CD14-positive monocyte (primary cell): ENCODE results near the gene WTAP. TPM values are rescaled to one million over a fixed set of nuclear protein-coding genes. Genes with fewer than 3 reads are reported as not detected.

ENCODE experiments used
- DNase-seq, 3 donors: peaks; one replicate each; pipeline ENCODE4 v3.0.0-alpha.2; 2011 to 2022
- H2AFZ ChIP-seq: 2 replicates; pipeline ENCODE4 v1.6.0; 2012; ENCODE audit warnings: mild to moderate bottlenecking, low read depth, low read length, inconsistent platforms; ENCODE audit not compliant: insufficient read depth, poor library complexity, severe bottlenecking
- H3K27ac ChIP-seq, 2 donors: 1 replicate in 1 of 2; 2 replicates in 1 of 2; pipeline ENCODE4 v1.5.1; 2012 to 2013; ENCODE audit warnings: low read length in 2 of 2, control low read depth in 1 of 2, inconsistent platforms in 1 of 2, low read depth in 1 of 2, mild to moderate bottlenecking in 1 of 2
- H3K27me3 ChIP-seq, 2 donors: one replicate each; pipeline versions ENCODE4 v1.6.0 to v1.6.1; 2011 to 2013; ENCODE audit warnings: low read length in 2 of 2; ENCODE audit not compliant: control insufficient read depth in 2 of 2, insufficient read depth in 2 of 2
- H3K36me3 ChIP-seq, 2 donors: replicated peaks in 1 of 2; 1 replicate in 1 of 2; 2 replicates in 1 of 2; pipeline versions ENCODE4 v1.5.1 to v1.6.1; 2012 to 2013; ENCODE audit warnings: low read length in 2 of 2, control low read depth in 1 of 2, inconsistent platforms in 1 of 2, mild to moderate bottlenecking in 1 of 2; ENCODE audit not compliant: insufficient read depth in 2 of 2, control insufficient read depth in 1 of 2
- H3K4me1 ChIP-seq, 2 donors: 1 replicate in 1 of 2; 2 replicates in 1 of 2; pipeline versions ENCODE4 v1.5.1 to v1.6.1; 2012 to 2013; ENCODE audit warnings: low read length in 2 of 2, control low read depth in 1 of 2, inconsistent platforms in 1 of 2, mild to moderate bottlenecking in 1 of 2, moderate library complexity in 1 of 2; ENCODE audit not compliant: insufficient read depth in 2 of 2, control insufficient read depth in 1 of 2
- H3K4me2 ChIP-seq: replicated peaks from 2 replicates; pipeline ENCODE3; 2012; ENCODE audit warnings: low read length, moderate library complexity, mild to moderate bottlenecking; ENCODE audit not compliant: poor library complexity, severe bottlenecking; ENCODE audit errors: extremely low read depth
- H3K4me3 ChIP-seq, 3 experiments: fragments of 200-600 bp in 1 of 3; sonication (generic) in 1 of 3; replicated peaks in 1 of 3; 1 replicate in 2 of 3; 2 replicates in 1 of 3; pipeline ENCODE4 v1.5.1; 2011 to 2013; ENCODE audit warnings: low read length in 3 of 3, mild to moderate bottlenecking in 3 of 3, control low read depth in 2 of 3, low read depth in 2 of 3, inconsistent platforms in 1 of 3, moderate library complexity in 1 of 3
- H3K79me2 ChIP-seq: 2 replicates; pipeline ENCODE4 v1.6.0; 2012; ENCODE audit warnings: mild to moderate bottlenecking, control low read depth, inconsistent platforms, low read length, moderate library complexity; ENCODE audit not compliant: insufficient read depth
- H3K9ac ChIP-seq: 2 replicates; pipeline ENCODE4 v1.6.0; 2017; ENCODE audit warnings: low read length, mild to moderate bottlenecking; ENCODE audit not compliant: insufficient read depth, poor library complexity, severe bottlenecking
- H3K9me3 ChIP-seq, 2 donors: replicated peaks in 1 of 2; 1 replicate in 1 of 2; 2 replicates in 1 of 2; pipeline versions ENCODE4 v1.5.1 to v1.6.1; 2012 to 2013; ENCODE audit warnings: low read length in 2 of 2, control low read depth in 1 of 2; ENCODE audit not compliant: control insufficient read depth in 1 of 2, insufficient read depth in 1 of 2
- H4K20me1 ChIP-seq: 2 replicates; pipeline ENCODE4 v1.6.0; 2012; ENCODE audit warnings: mild to moderate bottlenecking, low read length, control low read depth, moderate library complexity; ENCODE audit not compliant: insufficient read depth
- H3K27ac Mint-ChIP-seq, 7 donors: one replicate each; pipeline ENCODE4 v1.8.0; 2020; ENCODE audit warnings: mild to moderate bottlenecking in 7 of 7, mixed read lengths in 7 of 7, moderate library complexity in 6 of 7, inconsistent platforms in 2 of 7
- H3K27me3 Mint-ChIP-seq, 3 donors: one replicate each; pipeline ENCODE4 v1.8.0; 2021 to 2022; ENCODE audit warnings: low read depth in 3 of 3, mild to moderate bottlenecking in 3 of 3, mixed read lengths in 3 of 3, moderate library complexity in 3 of 3, inconsistent platforms in 1 of 3
- H3K36me3 Mint-ChIP-seq, 2 donors: one replicate each; pipeline ENCODE4 v1.8.0; 2020; ENCODE audit warnings: mixed read lengths in 2 of 2, inconsistent platforms in 1 of 2, mild to moderate bottlenecking in 1 of 2
- H3K4me1 Mint-ChIP-seq: one replicate; pipeline ENCODE4 v1.8.0; 2020; ENCODE audit warnings: mild to moderate bottlenecking, mixed read lengths
- H3K4me3 Mint-ChIP-seq, 2 donors: one replicate each; pipeline ENCODE4 v1.8.0; 2020; ENCODE audit warnings: mild to moderate bottlenecking in 2 of 2, mixed read lengths in 2 of 2, moderate library complexity in 1 of 2
- H3K9me3 Mint-ChIP-seq, 7 donors: one replicate each; pipeline ENCODE4 v1.8.0; 2020 to 2022; ENCODE audit warnings: mixed read lengths in 7 of 7, mild to moderate bottlenecking in 6 of 7, moderate library complexity in 6 of 7, inconsistent platforms in 2 of 7
- WGBS: methylation state at CpG from one replicate; pipeline ENCODE4 v1.1.5; 2013; ENCODE audit warnings: missing lambda C conversion rate; ENCODE audit not compliant: insufficient coverage; 5-methylcytosine and 5-hydroxymethylcytosine counted together
- intact Hi-C, 2 donors: fragments of 100-400 bp; cut with micrococcal nuclease; formaldehyde crosslinking; loops; one replicate each; pipeline versions ENCODE4 v1.15.0 to v1.15.1; 2023
- polyA plus RNA-seq, 3 donors: library from polyadenylated mRNA; depleted of rRNA in 1 of 3; unstranded in 2 of 3; stranded (reverse) in 1 of 3; fragments of 300-500 nt in 2 of 3; fragments of >200 nt in 1 of 3; fragmentation: Illumina TruSeq in 2 of 3; gene quantifications; 1 replicate in 2 of 3; 2 replicates in 1 of 3; pipeline ENCODE4 v1.2.3, GENCODE V29; 2012 to 2021
- TF ChIP-seq, protein P1 (sequence below): fragments of 200-600 bp; IDR thresholded peaks from one replicate; pipeline ENCODE4 v1.8.0; 2022; ENCODE audit warnings: antibody characterized with exemption, mild to moderate bottlenecking

The WTAP gene
- polyA plus RNA-seq, 3 donors: 50.8 to 95.9 (median 94.7) TPM

- WGBS: 92% methylated on average over 2 of the region's 3 CpGs
- Mint-ChIP-seq H3K4me1 (peaks cover 20% of the 10 kb centered on the region), H3K9me3 (peaks cover 0 to 2% (median 0%) of the 10 kb centered on the region in 7 donors), H3K4me3 (no peak overlapping the region), H3K27me3 (no peaks in the 10 kb centered on the region), H3K27ac (peak overlapping the region in 2 of 7 donors; percentile 19 to 82), H3K36me3 (peaks cover 8 to 10% of the 10 kb centered on the region in 2 donors)
- Histone ChIP-seq H3K4me1 (peaks cover 33 to 35% of the 10 kb centered on the region in 2 donors), H2AFZ (no peak overlapping the region), H3K4me2 (no peak overlapping the region), H3K9ac (no peak overlapping the region), H3K27ac (no peak overlapping the region), H3K27me3 (no peaks in the 10 kb centered on the region), H3K4me3 (no peak overlapping the region), H3K9me3 (no peaks in the 10 kb centered on the region), H3K36me3 (no peaks in the 10 kb centered on the region), H4K20me1 (peaks cover 10% of the 10 kb centered on the region), H3K79me2 (peaks cover 40% of the 10 kb centered on the region)
- intact Hi-C loops: no loop called here
- TF ChIP-seq, protein P1, sequence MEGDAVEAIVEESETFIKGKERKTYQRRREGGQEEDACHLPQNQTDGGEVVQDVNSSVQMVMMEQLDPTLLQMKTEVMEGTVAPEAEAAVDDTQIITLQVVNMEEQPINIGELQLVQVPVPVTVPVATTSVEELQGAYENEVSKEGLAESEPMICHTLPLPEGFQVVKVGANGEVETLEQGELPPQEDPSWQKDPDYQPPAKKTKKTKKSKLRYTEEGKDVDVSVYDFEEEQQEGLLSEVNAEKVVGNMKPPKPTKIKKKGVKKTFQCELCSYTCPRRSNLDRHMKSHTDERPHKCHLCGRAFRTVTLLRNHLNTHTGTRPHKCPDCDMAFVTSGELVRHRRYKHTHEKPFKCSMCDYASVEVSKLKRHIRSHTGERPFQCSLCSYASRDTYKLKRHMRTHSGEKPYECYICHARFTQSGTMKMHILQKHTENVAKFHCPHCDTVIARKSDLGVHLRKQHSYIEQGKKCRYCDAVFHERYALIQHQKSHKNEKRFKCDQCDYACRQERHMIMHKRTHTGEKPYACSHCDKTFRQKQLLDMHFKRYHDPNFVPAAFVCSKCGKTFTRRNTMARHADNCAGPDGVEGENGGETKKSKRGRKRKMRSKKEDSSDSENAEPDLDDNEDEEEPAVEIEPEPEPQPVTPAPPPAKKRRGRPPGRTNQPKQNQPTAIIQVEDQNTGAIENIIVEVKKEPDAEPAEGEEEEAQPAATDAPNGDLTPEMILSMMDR: no peak
- DNase-seq: no peak
Observed at GRCh38 chr6:159718634-159719033, 8.7 kb upstream of the WTAP start.

DNA sequence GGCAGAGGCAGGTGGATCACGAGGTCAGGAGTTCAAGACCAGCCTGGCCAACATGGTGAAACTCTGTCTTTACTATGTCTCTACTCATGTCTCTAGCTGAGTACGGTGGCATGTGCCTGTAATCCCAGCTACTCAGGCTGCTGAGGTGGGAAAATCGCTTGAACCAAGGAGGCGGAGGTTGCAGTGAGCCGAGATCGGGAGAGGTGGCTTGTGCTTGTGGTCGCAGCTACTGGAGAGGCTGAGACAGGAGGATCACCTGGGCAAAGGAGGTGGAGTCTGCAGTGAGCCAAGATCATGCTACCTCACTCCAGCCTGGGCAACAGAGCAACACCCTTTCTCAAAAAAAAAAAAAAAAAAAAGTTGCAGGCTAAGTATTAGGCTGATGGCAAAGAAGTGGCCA, 8.0 kb upstream of the WTAP start:
- H3K79me2 ChIP-seq: peaks cover 47% of the 10 kb centered on the region
- H3K27me3 Mint-ChIP-seq: no peaks in the 10 kb centered on the region
- no peak overlapping the region for H3K27ac ChIP-seq
- peaks cover 0 to 2% (median 0%) of the 10 kb centered on the region in 7 donors for H3K9me3 Mint-ChIP-seq
- TF ChIP-seq, protein P1: no peak
- no peak overlapping the region for H3K4me2 ChIP-seq
- H2AFZ ChIP-seq: no peak overlapping the region
- H3K4me3 Mint-ChIP-seq: no peak overlapping the region
- H3K27ac Mint-ChIP-seq: peak overlapping the region in 5 of 7 donors; percentile 19 to 82 (median 72)
- H3K36me3 Mint-ChIP-seq: peaks cover 8 to 13% of the 10 kb centered on the region in 2 donors
- H3K27me3 ChIP-seq: no peaks in the 10 kb centered on the region
- no peak for DNase-seq
- no peaks in the 10 kb centered on the region for H3K36me3 ChIP-seq
- 100% methylated on average over 2 of the region's 7 CpGs for WGBS
- peaks cover 10% of the 10 kb centered on the region for H4K20me1 ChIP-seq
- H3K9me3 ChIP-seq: no peaks in the 10 kb centered on the region
- H3K9ac ChIP-seq: no peak overlapping the region
- H3K4me1 ChIP-seq: peaks cover 30 to 31% of the 10 kb centered on the region in 2 donors
- intact Hi-C loops: no loop called here
- peaks cover 20% of the 10 kb centered on the region for H3K4me1 Mint-ChIP-seq
- H3K4me3 ChIP-seq: no peak overlapping the region
